Natural killer cell (primary cell): ENCODE results near the gene CD2. TPM values are rescaled to one million over a fixed set of nuclear protein-coding genes. Genes with fewer than 3 reads are reported as not detected.

Experiments
- ATAC-seq, 3 donors: fragments of 150-1000 bp in 2 of 3; fragments of 200-7000 bp in 1 of 3; cut with Tn5 transposase; 1 replicate in 1 of 3; 2 replicates in 2 of 3; pipeline ENCODE4 v1.10.0; 2021; ENCODE audit warnings: mild to moderate bottlenecking in 2 of 3, moderate library complexity in 2 of 3
- DNase-seq, 2 donors: peaks; one replicate each; pipeline versions ENCODE4 v3.0.0 to v3.0.0-alpha.2; 2013 to 2021; ENCODE audit warnings: mixed read lengths in 1 of 2
- H3K27ac ChIP-seq: one replicate; pipeline ENCODE4 v1.5.1; 2013; ENCODE audit warnings: mild to moderate bottlenecking, low read length
- H3K27me3 ChIP-seq: one replicate; pipeline ENCODE4 v1.6.1; 2013; ENCODE audit warnings: low read length; ENCODE audit not compliant: control insufficient read depth, insufficient read depth
- H3K36me3 ChIP-seq: one replicate; pipeline ENCODE4 v1.6.1; 2013; ENCODE audit warnings: low read length; ENCODE audit not compliant: control insufficient read depth, insufficient read depth
- H3K4me1 ChIP-seq: one replicate; pipeline ENCODE4 v1.6.1; 2013; ENCODE audit warnings: low read length; ENCODE audit not compliant: control insufficient read depth, insufficient read depth
- H3K4me3 ChIP-seq: one replicate; pipeline ENCODE4 v1.5.1; 2013; ENCODE audit warnings: low read length
- H3K9me3 ChIP-seq: one replicate; pipeline ENCODE4 v1.6.1; 2013; ENCODE audit warnings: low read length; ENCODE audit not compliant: control insufficient read depth, insufficient read depth
- H3K27ac Mint-ChIP-seq, 2 donors: one replicate each; pipeline ENCODE4 v1.8.0; 2022; ENCODE audit warnings: mild to moderate bottlenecking in 2 of 2, mixed read lengths in 2 of 2, moderate library complexity in 1 of 2
- H3K27me3 Mint-ChIP-seq, 2 donors: one replicate each; pipeline ENCODE4 v1.8.0; 2022; ENCODE audit warnings: low read depth in 2 of 2, mixed read lengths in 2 of 2
- H3K36me3 Mint-ChIP-seq: one replicate; pipeline ENCODE4 v1.8.0; 2022; ENCODE audit warnings: mixed read lengths
- H3K4me1 Mint-ChIP-seq, 2 donors: one replicate each; pipeline ENCODE4 v1.8.0; 2022; ENCODE audit warnings: mixed read lengths in 2 of 2
- H3K4me3 Mint-ChIP-seq: one replicate; pipeline ENCODE4 v1.8.0; 2022; ENCODE audit warnings: mild to moderate bottlenecking, moderate library complexity, mixed read lengths
- H3K9me3 Mint-ChIP-seq, 2 donors: one replicate each; pipeline ENCODE4 v1.8.0; 2022; ENCODE audit warnings: mixed read lengths in 2 of 2
- WGBS: methylation state at CpG from one replicate; pipeline ENCODE4 v1.1.7; 2013; ENCODE audit warnings: missing lambda C conversion rate; ENCODE audit not compliant: insufficient coverage; 5-methylcytosine and 5-hydroxymethylcytosine counted together
- intact Hi-C: fragments of 100-400 bp; cut with micrococcal nuclease; formaldehyde crosslinking; loops from one replicate; pipeline ENCODE4 v1.14.2; 2022
- total RNA-seq, 4 donors: library from RNA; stranded (reverse); fragments of 120-200 nt in 1 of 4; gene quantifications; one replicate each; pipeline versions ENCODE4 v1.2.3 to v1.2.4, GENCODE V29; 2013 to 2022
- TF ChIP-seq, protein P1 (sequence below): fragments of 200-600 bp; IDR thresholded peaks from one replicate; pipeline ENCODE4 v1.8.0; 2022; ENCODE audit warnings: antibody characterized with exemption

CD2 gene
- total RNA-seq, 3 donors from 2014 or later (not counting 1 experiment from before 2014, with no cell fraction given): 30.4 to 93.4 (median 60.8) TPM

DNA sequence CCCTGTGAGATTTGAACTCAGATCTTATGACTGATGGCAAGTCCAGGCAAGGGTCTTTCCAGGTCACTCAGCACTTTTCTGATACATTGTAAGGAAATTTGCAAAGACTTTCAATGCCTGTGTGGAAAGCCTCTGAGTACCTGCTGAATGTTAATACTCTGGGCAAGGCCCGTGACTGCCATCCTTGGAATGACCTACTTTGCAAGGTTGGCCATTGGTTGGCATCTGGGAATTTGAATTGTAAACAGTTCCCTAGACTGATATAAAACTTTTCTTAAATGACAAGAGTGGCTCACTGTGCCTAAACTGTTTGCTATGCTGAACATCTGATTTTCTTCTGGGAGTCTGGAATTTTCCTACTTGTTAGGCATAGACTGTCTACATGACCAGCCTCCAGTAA lies 57.1 kb downstream of the CD2 start:
- peaks cover 73 to 76% of the 10 kb centered on the region in 2 donors for H3K4me1 Mint-ChIP-seq
- Histone ChIP-seq H3K27ac (peak overlapping the region; percentile 57), H3K4me1 (peaks cover 43% of the 10 kb centered on the region), H3K4me3 (no peak overlapping the region), H3K9me3 (peaks cover 3% of the 10 kb centered on the region), H3K27me3 (no peaks in the 10 kb centered on the region), H3K36me3 (no peaks in the 10 kb centered on the region)
- TF ChIP-seq, protein P1, sequence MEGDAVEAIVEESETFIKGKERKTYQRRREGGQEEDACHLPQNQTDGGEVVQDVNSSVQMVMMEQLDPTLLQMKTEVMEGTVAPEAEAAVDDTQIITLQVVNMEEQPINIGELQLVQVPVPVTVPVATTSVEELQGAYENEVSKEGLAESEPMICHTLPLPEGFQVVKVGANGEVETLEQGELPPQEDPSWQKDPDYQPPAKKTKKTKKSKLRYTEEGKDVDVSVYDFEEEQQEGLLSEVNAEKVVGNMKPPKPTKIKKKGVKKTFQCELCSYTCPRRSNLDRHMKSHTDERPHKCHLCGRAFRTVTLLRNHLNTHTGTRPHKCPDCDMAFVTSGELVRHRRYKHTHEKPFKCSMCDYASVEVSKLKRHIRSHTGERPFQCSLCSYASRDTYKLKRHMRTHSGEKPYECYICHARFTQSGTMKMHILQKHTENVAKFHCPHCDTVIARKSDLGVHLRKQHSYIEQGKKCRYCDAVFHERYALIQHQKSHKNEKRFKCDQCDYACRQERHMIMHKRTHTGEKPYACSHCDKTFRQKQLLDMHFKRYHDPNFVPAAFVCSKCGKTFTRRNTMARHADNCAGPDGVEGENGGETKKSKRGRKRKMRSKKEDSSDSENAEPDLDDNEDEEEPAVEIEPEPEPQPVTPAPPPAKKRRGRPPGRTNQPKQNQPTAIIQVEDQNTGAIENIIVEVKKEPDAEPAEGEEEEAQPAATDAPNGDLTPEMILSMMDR: no peak
- DNase-seq: no peak
- H3K27ac Mint-ChIP-seq: peak overlapping the region; percentile 70 to 88
- peak overlapping the region; percentile 72 for H3K4me3 Mint-ChIP-seq
- intact Hi-C loops: no loop called here
- ATAC-seq: no peak
- 100% methylated on average over 1 of the region's 1 CpG for WGBS
- H3K27me3 Mint-ChIP-seq: no peaks in the 10 kb centered on the region
- H3K9me3 Mint-ChIP-seq: peaks cover 0 to 12% of the 10 kb centered on the region in 2 donors
- peaks cover 21% of the 10 kb centered on the region for H3K36me3 Mint-ChIP-seq

DNA sequence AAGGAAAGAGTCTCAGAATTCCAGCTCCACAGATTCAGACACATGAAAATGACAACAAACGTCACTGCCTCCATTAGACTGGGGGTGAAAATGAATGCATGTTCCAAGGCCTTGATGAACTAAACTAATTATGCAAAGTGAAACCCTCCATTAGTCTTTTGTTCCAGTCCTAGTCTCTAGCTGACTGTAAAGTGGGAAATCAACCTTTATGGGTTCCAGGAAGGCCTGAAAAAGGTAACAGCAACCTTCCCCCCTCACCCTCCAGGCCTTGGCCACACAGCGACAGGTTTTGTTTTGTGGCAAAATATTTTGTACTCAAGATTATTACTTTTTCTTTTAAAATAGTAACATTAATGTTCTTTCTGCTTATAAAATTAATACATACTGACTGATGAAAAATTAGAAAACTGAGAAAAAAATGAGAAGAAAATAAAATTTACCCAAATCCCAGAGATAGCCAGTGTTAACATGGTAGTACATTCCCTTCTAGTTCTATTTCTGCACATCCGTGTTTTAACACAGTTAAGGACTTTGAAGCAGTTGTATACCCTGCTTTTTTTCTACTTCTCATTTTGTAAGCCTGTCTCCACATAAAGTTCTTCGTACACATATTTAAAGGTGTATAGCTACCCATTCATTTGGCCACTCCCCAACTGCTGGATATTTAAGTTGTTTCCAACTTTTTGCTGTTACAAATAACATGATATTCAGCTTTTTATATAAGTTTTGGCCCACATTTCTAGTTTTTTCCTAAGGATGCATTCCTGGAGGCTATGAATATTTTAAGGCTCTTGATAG lies 60.9 kb downstream of the CD2 start:
- Histone ChIP-seq H3K27ac (peak overlapping the region; percentile 6), H3K27me3 (no peaks in the 10 kb centered on the region), H3K9me3 (peaks cover 3% of the 10 kb centered on the region), H3K36me3 (no peaks in the 10 kb centered on the region), H3K4me3 (no peak overlapping the region), H3K4me1 (peaks cover 46% of the 10 kb centered on the region)
- no peak for ATAC-seq
- WGBS: 59% methylated on average over 3 of the region's 4 CpGs
- no peak for DNase-seq
- H3K36me3 Mint-ChIP-seq: peaks cover 21% of the 10 kb centered on the region
- H3K27me3 Mint-ChIP-seq: no peaks in the 10 kb centered on the region
- peak overlapping the region in 1 of 2 donors; percentile 88 for H3K27ac Mint-ChIP-seq
- no peak overlapping the region for H3K4me3 Mint-ChIP-seq
- H3K9me3 Mint-ChIP-seq: peaks cover 0 to 12% of the 10 kb centered on the region in 2 donors
- peaks cover 56 to 63% of the 10 kb centered on the region in 2 donors for H3K4me1 Mint-ChIP-seq
- intact Hi-C loops: loop anchor here (5.0 kb wide), 2 partner anchors 48 to 243 kb away; partner anchors contain the start of gene CD58
- TF ChIP-seq, protein P1: no peak

DNA sequence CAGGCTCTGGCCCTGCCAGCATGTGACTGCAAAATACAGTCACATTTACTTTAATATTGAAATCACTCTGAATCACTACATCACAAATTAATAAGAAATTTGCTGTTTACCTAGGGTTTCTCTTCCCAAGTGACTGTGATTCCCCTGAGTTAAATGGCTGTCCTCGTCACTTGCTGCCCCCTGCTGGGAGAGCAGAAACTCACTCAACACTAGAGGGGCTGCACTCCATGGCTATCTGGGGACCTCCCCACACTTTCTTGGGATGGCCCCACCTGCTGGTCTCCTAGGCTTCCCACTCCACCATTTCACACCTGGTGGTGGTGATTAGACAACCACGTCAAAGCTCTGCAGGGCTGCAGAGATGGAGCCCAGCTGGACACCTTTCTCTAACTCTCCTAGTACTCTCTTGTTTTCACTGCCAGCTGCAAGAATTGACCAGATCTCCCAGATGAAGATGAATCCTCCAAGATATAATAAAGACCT lies 63.4 kb downstream of the CD2 start:
- H3K27ac ChIP-seq: no peak overlapping the region
- Mint-ChIP-seq H3K27ac (peak overlapping the region; percentile 48 to 90), H3K27me3 (no peaks in the 10 kb centered on the region), H3K9me3 (peaks cover 0 to 6% of the 10 kb centered on the region in 2 donors), H3K4me3 (peak overlapping the region; percentile 67), H3K36me3 (peaks cover 18% of the 10 kb centered on the region), H3K4me1 (peaks cover 36 to 42% of the 10 kb centered on the region in 2 donors)
- peaks cover 3% of the 10 kb centered on the region for H3K9me3 ChIP-seq
- H3K4me3 ChIP-seq: no peak overlapping the region
- no peaks in the 10 kb centered on the region for H3K27me3 ChIP-seq
- H3K4me1 ChIP-seq: peaks cover 29% of the 10 kb centered on the region
- TF ChIP-seq, protein P1: peak; percentile 78
- intact Hi-C loops: loop anchor here (1.0 to 5.0 kb wide), 4 partner anchors 50 to 245 kb away; partner anchors contain the start of gene CD58
- 14% methylated on average over 2 of the region's 2 CpGs for WGBS
- H3K36me3 ChIP-seq: no peaks in the 10 kb centered on the region
- peak; percentile 67 to 76 (median 71) for ATAC-seq
- DNase-seq: peak; percentile 54 to 88

Other genes starting within 250 kb of the CD2 start
- 10 to 100 TPM; 27.4 to 34.0 (median 28.6) TPM for gene CD58, start 183.4 kb upstream of the CD2 start, total RNA-seq
- under 1 TPM in 2 of 3 donors, not detected in 1; 0.05 to 0.14 TPM for gene IGSF3, start 86.7 kb upstream of the CD2 start, total RNA-seq
- gene PTGFRN, start 155.5 kb downstream of the CD2 start, total RNA-seq: 1 to 10 TPM in 1 of 3 donors, under 1 TPM in 2; 0.71 to 1.4 (median 0.79) TPM
- 1 to 10 TPM in 2 of 3 donors, under 1 TPM in 1; 0.82 to 3.1 (median 2.5) TPM for gene CD101, start 247.3 kb downstream of the CD2 start, total RNA-seq